ENCODE results near the gene HOXB4. TPM values are rescaled to one million over a fixed set of nuclear protein-coding genes. Genes with fewer than 3 reads are reported as not detected.
A peak's percentile ranks its signal among the peaks of the same experiment; 100 is the strongest.

The HOXB4 gene
- polyA plus RNA-seq, 1 experiment, result 5.8 TPM

DNA sequence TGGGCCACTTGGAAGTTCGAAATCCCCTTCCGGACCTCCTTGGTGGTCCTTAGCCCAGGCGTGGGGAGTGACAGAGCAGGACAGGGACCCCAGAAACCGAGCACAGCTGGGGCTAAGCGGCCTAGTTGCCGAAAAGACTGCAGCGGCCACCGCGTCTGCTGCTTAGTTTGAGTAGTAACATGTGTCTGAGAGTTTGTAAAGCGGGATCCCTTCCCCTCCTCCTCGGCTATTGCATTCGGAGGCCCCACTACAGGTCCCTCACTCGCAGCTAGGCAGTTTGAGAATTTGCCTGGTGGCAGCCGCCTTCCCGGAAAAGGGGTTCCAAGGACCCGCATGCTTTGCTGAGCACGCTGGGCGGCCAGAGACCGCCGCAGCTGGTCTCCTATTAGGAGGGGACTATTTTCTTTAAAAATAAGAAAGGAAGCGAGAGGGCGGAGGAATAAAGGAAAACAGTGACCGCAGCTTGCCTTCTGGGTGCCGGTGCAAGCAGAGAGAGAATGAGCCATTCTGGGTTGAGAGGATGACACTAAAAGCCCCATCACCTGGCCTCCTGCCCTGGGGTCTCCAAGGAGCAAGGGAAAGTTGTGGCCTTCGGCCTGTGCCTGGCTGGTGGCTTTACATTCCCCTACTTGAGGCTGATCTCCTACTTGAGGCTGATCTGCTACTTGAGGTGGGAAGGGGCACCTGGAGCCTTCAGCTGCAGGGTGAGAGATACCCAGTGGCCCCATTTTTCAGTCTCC is 16.6 kb upstream of the HOXB4 start:
- peaks cover 2% of the 10 kb centered on the region for H3K27me3 ChIP-seq (ENCODE audit: control insufficient read depth, insufficient read depth, low read length)
- TF ChIP-seq, protein P1, sequence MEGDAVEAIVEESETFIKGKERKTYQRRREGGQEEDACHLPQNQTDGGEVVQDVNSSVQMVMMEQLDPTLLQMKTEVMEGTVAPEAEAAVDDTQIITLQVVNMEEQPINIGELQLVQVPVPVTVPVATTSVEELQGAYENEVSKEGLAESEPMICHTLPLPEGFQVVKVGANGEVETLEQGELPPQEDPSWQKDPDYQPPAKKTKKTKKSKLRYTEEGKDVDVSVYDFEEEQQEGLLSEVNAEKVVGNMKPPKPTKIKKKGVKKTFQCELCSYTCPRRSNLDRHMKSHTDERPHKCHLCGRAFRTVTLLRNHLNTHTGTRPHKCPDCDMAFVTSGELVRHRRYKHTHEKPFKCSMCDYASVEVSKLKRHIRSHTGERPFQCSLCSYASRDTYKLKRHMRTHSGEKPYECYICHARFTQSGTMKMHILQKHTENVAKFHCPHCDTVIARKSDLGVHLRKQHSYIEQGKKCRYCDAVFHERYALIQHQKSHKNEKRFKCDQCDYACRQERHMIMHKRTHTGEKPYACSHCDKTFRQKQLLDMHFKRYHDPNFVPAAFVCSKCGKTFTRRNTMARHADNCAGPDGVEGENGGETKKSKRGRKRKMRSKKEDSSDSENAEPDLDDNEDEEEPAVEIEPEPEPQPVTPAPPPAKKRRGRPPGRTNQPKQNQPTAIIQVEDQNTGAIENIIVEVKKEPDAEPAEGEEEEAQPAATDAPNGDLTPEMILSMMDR (IDR thresholded peaks at IDR 0.05; ENCODE audit: low read depth, low read length), result no peak
- POLR2A ChIA-PET, result interaction anchor here (1.2 kb wide), 1 partner anchor 18 kb away, joined by 3 read pairs; no protein-coding TSS in a partner anchor
- H3K4me3 ChIP-seq (ENCODE audit: low read depth, low read length), result peak overlapping the region; percentile 76
- peak overlapping the region; percentile 91 for H3K27ac ChIP-seq (ENCODE audit: low read depth, low read length)
- CTCF ChIA-PET, result interaction anchor here (0.5 to 4.8 kb wide), 15 partner anchors 12 to 574 kb away, joined by 3 to 53 read pairs (median 4); no protein-coding TSS in a partner anchor
- no peaks in the 10 kb centered on the region; the same call in 1 of the 2 replicates for H3K9me3 ChIP-seq (ENCODE audit: control insufficient read depth, insufficient read depth, low read length)
- DNase-seq (ENCODE audit: low read depth, low spot score), result no peak

DNA sequence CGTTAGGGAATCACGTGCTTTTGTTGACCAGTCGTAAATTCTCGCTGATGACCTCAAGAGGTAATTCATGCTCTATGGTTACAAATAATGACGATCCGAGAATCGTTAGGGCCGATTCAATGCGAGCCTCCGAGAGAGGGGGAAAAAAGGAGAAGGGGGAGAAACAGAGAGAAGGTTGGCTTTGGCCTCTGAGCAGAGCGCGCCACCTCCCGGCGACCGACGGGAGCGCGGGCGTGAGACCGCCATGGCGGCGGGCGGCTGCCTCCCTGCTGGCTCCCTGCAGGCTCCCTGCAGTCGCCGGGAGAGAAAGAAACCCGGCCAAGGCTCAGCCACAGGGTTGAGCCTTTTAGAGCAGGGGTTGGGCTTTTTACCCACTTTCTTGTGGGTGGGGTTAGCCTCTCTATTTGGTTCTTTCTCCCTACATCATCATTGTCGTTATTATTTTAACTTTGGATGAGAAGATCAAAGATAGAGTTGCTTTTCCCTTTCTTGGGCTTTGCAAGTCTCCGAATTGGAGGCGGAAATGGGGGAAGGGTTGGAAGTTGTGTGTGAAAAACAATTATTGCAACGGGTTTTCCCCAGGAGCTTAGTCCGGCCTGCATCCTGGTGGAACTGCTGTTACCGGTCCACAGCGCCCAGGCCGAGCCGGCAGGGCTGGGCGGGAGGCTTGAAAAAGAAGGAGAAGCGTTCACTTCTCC is 15.8 kb upstream of the HOXB4 start:
- DNase-seq (ENCODE audit: low read depth, low spot score), result peak; percentile 93
- TF ChIP-seq, protein P1 (IDR thresholded peaks at IDR 0.05; ENCODE audit: low read depth, low read length), result peak; percentile 95
- POLR2A ChIA-PET, result interaction anchor here (0.8 to 2.3 kb wide), 4 partner anchors 11 to 52 kb away, joined by 3 to 6 read pairs (median 4); no protein-coding TSS in a partner anchor
- Histone ChIP-seq H3K27me3 (ENCODE audit: control insufficient read depth, insufficient read depth, low read length) (no peaks in the 10 kb centered on the region), H3K27ac (ENCODE audit: low read depth, low read length) (peak overlapping the region; percentile 91), H3K4me3 (ENCODE audit: low read depth, low read length) (peak overlapping the region; percentile 89), H3K9me3 (ENCODE audit: control insufficient read depth, insufficient read depth, low read length) (no peaks in the 10 kb centered on the region; the same call in 1 of the 2 replicates)
- CTCF ChIA-PET, result interaction anchor here (0.6 to 4.8 kb wide), 20 partner anchors 11 to 573 kb away, joined by 3 to 53 read pairs (median 4); partner anchors contain the start of genes HOXB6 and HOXB7

DNA sequence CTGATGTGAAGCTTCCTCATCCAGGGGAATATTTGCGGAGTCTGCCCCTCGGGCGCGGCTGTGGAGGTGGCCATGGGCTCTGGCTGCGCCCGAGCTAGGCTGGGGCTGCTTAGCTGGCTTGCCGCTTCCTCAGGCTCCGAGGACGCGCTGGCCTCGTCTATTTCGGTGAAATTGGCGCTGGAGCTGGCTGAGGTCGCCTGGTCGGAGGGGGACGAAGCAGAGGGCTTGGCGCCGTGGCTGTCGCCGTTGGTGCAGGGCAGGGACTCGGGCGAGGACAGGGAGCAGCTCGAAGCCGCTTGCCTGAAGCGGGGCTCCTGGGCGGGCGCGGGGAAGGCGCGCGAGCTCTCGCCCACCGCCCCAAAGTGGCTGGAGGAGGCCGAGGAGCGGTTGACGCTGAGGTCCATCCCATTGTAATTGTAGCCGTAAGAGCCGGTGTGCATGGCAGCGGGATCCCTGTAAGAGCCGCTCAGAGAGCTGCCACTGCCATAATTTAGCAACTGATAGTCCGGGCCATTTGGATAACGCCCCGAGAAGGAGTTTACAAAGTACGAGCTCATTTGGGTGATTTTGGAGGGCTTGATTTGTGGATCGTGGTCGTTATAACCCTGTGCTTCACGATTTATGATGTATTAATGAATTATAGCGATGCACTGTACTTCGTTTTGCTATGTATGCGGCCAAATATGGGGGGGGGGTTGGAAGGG is 15.1 kb upstream of the HOXB4 start, which contains the start of gene HOXB5:
TSS of gene HOXB5 (minus strand) at position 654 of the 704 bp plus-strand sequence. CDS start at position 557, 97 bp downstream.
- H3K27ac ChIP-seq (ENCODE audit: low read depth, low read length), result peak within 1 kb of the TSS; percentile 97
- ChIA-PET POLR2A (interaction anchor here (0.8 to 2.3 kb wide), 5 partner anchors 11 to 242 kb away, joined by 3 to 6 read pairs (median 5); no protein-coding TSS in a partner anchor), CTCF (interaction anchor here (0.6 to 4.8 kb wide), 22 partner anchors 12 to 568 kb away, joined by 3 to 53 read pairs (median 5); partner anchors contain the start of genes HOXB6 and HOXB7)
- H3K4me3 ChIP-seq (ENCODE audit: low read depth, low read length), result peak within 1 kb of the TSS; percentile 89
- no peaks in the 10 kb centered on the region for H3K27me3 ChIP-seq (ENCODE audit: control insufficient read depth, insufficient read depth, low read length)
- no peaks in the 10 kb centered on the region; the same call in 1 of the 2 replicates for H3K9me3 ChIP-seq (ENCODE audit: control insufficient read depth, insufficient read depth, low read length)
- no peak for DNase-seq (ENCODE audit: low read depth, low spot score)
- TF ChIP-seq, protein P1 (IDR thresholded peaks at IDR 0.05; ENCODE audit: low read depth, low read length), result no peak

DNA sequence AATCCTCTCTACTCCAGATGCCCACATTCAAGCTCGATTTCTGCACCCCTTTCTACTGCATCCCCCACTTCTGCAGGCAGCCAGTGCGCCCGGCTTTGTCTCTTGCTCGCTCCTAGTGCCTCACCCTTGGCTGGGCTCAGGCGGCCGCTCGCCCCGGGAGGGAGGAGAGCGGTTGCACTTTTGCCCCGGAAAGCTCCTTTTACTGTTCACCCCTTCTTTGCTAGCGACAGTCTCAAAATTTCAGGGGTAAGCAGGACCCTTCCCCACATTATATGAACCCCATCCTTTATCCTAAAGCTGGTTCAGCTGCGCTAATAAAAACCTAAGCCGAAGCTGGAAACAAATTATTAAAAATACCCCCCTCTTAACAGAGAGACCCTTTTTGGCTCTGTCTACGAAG is 14.4 kb upstream of the HOXB4 start:
- TF ChIP-seq, protein P1 (IDR thresholded peaks at IDR 0.05; ENCODE audit: low read depth, low read length), result no peak
- Histone ChIP-seq H3K27ac (ENCODE audit: low read depth, low read length) (peak overlapping the region; percentile 97), H3K4me3 (ENCODE audit: low read depth, low read length) (peak overlapping the region; percentile 89), H3K27me3 (ENCODE audit: control insufficient read depth, insufficient read depth, low read length) (no peaks in the 10 kb centered on the region), H3K9me3 (ENCODE audit: control insufficient read depth, insufficient read depth, low read length) (no peaks in the 10 kb centered on the region; the same call in 1 of the 2 replicates)
- no peak for DNase-seq (ENCODE audit: low read depth, low spot score)
- ChIA-PET POLR2A (interaction anchor here (0.6 to 2.3 kb wide), 6 partner anchors 10 to 241 kb away, joined by 3 to 10 read pairs (median 6); no protein-coding TSS in a partner anchor), CTCF (interaction anchor here (0.5 to 4.8 kb wide), 17 partner anchors 14 to 567 kb away, joined by 3 to 53 read pairs (median 5); no protein-coding TSS in a partner anchor)
